ENCODE measurements around the gene PIK3CD.

PIK3CD gene

GRCh38 chr1:9651565-9652378 lies at the start of gene PIK3CD:
Gene PIK3CD, plus strand, starts transcription at chr1:9651731. Its CDS starts 58,725 bp downstream, at chr1:9710456.
- DNase-seq (ENCODE audit: low read depth), result no peak
- no peak within 1 kb of the TSS for H3K4me3 ChIP-seq (ENCODE audit: low read depth, low read length)
- TF ChIP-seq, protein P1, sequence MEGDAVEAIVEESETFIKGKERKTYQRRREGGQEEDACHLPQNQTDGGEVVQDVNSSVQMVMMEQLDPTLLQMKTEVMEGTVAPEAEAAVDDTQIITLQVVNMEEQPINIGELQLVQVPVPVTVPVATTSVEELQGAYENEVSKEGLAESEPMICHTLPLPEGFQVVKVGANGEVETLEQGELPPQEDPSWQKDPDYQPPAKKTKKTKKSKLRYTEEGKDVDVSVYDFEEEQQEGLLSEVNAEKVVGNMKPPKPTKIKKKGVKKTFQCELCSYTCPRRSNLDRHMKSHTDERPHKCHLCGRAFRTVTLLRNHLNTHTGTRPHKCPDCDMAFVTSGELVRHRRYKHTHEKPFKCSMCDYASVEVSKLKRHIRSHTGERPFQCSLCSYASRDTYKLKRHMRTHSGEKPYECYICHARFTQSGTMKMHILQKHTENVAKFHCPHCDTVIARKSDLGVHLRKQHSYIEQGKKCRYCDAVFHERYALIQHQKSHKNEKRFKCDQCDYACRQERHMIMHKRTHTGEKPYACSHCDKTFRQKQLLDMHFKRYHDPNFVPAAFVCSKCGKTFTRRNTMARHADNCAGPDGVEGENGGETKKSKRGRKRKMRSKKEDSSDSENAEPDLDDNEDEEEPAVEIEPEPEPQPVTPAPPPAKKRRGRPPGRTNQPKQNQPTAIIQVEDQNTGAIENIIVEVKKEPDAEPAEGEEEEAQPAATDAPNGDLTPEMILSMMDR (IDR thresholded peaks at IDR 0.05; ENCODE audit: control insufficient read depth, extremely low read depth, insufficient read depth), result no peak

DNA sequence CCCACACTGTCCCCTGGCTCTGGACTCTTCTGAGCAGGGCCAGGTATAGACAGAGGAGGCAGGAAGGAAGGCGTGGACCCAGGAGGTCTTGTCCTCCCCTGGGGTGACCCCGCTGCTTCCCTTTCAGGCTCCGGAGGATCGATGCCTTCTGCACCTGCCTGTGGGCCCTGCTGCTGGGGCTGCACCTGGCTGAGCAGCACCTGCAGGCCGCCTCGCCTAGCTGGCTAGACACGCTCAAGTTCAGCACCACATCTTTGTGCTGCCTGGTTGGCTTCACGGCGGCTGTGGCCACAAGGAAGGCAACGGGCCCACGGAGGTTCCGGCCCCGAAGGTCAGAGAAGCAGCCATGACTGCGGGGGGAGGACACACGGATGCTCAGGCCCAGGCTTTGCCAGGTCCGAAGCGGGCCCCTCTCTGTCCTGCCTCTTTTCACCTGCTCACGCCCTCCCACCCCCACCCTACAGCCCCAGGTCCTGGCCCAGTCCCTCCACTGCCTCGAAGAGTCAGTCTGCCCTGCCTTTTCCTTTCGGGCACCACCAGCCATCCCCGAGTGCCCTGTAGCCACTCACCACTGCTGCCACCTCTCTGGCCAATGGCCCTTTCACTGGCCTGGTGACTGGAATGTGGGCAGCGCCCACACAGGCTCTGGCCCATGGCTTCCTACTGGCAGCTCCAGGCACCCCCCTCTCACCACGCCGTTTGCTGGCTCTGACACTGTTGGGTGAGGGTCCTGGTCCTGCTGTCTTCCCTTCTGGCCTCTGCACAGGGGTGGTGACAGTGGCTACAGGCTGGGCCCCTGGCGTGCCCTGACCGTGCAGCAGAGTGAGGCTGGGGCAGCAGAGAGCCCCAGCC lies 49.4 kb upstream of the PIK3CD start:
- TF ChIP-seq, protein P1 (IDR thresholded peaks at IDR 0.05; ENCODE audit: control insufficient read depth, extremely low read depth, insufficient read depth), result no peak
- DNase-seq (ENCODE audit: low read depth), result no peak
- H3K4me3 ChIP-seq (ENCODE audit: low read depth, low read length), result no peak overlapping the region

GRCh38 chr1:9602794-9603167 lies 48.8 kb upstream of the PIK3CD start:
- no peak for DNase-seq (ENCODE audit: low read depth)
- TF ChIP-seq, protein P1 (IDR thresholded peaks at IDR 0.05; ENCODE audit: control insufficient read depth, extremely low read depth, insufficient read depth), result no peak
- H3K4me3 ChIP-seq (ENCODE audit: low read depth, low read length), result no peak overlapping the region

DNA sequence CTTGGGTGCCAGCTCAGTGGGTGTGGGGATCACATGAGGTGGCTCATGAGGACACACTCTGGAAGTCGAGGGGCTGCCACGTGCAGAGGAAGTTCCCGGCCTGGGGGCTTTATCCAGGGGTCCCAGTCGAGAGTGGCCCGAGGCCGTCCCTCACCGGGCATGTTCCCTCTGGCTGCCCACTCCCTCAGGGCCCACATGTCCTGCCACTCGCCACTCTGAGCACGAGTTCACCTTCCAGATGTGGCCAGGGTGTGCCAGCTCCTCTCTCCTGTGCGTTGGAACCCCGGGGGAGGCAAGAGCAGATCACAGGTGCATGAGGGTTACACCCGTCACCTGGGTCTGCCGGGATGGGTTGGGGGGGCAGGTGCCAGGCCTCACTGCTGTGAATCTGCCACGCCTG lies 48.2 kb upstream of the PIK3CD start:
- TF ChIP-seq, protein P1 (IDR thresholded peaks at IDR 0.05; ENCODE audit: control insufficient read depth, extremely low read depth, insufficient read depth), result no peak
- no peak overlapping the region for H3K4me3 ChIP-seq (ENCODE audit: low read depth, low read length)
- no peak for DNase-seq (ENCODE audit: low read depth)

- no peak for DNase-seq (ENCODE audit: low read depth)
- H3K4me3 ChIP-seq (ENCODE audit: low read depth, low read length), result no peak overlapping the region
- TF ChIP-seq, protein P1 (IDR thresholded peaks at IDR 0.05; ENCODE audit: control insufficient read depth, extremely low read depth, insufficient read depth), result no peak
Measured at GRCh38 chr1:9603766-9604753, 47.5 kb upstream of the PIK3CD start.

DNA sequence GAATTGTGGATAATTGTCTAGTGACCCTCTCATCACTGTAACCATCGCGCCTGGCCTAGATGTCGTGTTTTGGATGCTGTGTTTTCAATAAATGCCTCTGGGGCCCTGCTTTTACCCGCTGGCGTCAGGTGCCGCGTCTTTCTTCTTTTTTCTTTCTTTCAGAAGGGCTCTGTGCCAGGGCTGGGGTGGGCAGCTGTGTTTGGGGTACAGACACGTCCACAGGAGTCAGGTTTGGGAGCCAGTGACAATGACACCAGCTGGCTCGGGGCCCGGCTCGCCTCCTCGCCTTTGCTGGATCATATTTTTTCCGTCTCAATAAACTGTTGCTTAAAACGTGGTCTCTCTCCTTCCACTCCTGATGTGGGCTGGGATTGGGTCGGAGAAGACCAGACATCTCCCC lies 46.7 kb upstream of the PIK3CD start:
- TF ChIP-seq, protein P1 (IDR thresholded peaks at IDR 0.05; ENCODE audit: control insufficient read depth, extremely low read depth, insufficient read depth), result no peak
- H3K4me3 ChIP-seq (ENCODE audit: low read depth, low read length), result no peak overlapping the region
- DNase-seq (ENCODE audit: low read depth), result no peak

Measured in LNCaP clone FGC (cell line).